Small intestine (tissue), 7 donors: Measurements from ENCODE around the gene SP140. TPM values are rescaled to one million over a fixed set of nuclear protein-coding genes. Genes with fewer than 3 reads are reported as not detected.
"Not testable (repeated sequence)": the region's sequence is repeated elsewhere in the genome, so short reads cannot be mapped to it uniquely, and the experiment has no call there.

Experiments
- DNase-seq, 2 donors: peaks; one replicate each; pipeline versions ENCODE4 v3.0.0 to v3.0.0-alpha.2; 2013
- FAIRE-seq: peaks from 2 replicates; lab custom pipeline; 2012; peaks lifted over from hg19 to GRCh38; lab: Jason Lieb, UNC
- H3K27ac ChIP-seq, 3 donors: one replicate each; pipeline ENCODE4 v1.5.1; 2013; ENCODE audit warnings: low read length in 2 of 3, mild to moderate bottlenecking in 2 of 3, control low read depth in 1 of 3, inconsistent platforms in 1 of 3, low read depth in 1 of 3, moderate library complexity in 1 of 3
- H3K27me3 ChIP-seq, 3 donors: one replicate each; pipeline ENCODE4 v1.6.1; 2013; ENCODE audit warnings: low read length in 3 of 3, inconsistent platforms in 1 of 3; ENCODE audit not compliant: control insufficient read depth in 3 of 3, insufficient read depth in 3 of 3
- H3K36me3 ChIP-seq, 3 donors: one replicate each; pipeline ENCODE4 v1.6.1; 2013; ENCODE audit warnings: low read length in 3 of 3, inconsistent platforms in 1 of 3, low read depth in 1 of 3, mild to moderate bottlenecking in 1 of 3, moderate library complexity in 1 of 3; ENCODE audit not compliant: control insufficient read depth in 3 of 3, insufficient read depth in 2 of 3
- H3K4me1 ChIP-seq, 3 donors: one replicate each; pipeline ENCODE4 v1.6.1; 2013; ENCODE audit warnings: low read length in 2 of 3, inconsistent platforms in 1 of 3, low read depth in 1 of 3, mild to moderate bottlenecking in 1 of 3, moderate library complexity in 1 of 3; ENCODE audit not compliant: control insufficient read depth in 3 of 3, insufficient read depth in 2 of 3
- H3K4me3 ChIP-seq, 3 donors: one replicate each; pipeline ENCODE4 v1.5.1; 2013; ENCODE audit warnings: low read length in 3 of 3, control low read depth in 1 of 3, inconsistent platforms in 1 of 3, low read depth in 1 of 3, mild to moderate bottlenecking in 1 of 3, moderate library complexity in 1 of 3
- H3K9me3 ChIP-seq, 2 donors: one replicate each; pipeline ENCODE4 v1.6.1; 2013; ENCODE audit warnings: low read depth in 1 of 2, low read length in 1 of 2; ENCODE audit not compliant: control insufficient read depth in 2 of 2, insufficient read depth in 1 of 2
- WGBS, 3 donors: extraction: QIAGEN DNeasy Blood & Tissue Kit; methylation state at CpG; one replicate each; pipeline ENCODE4 v1.1.7; 2013; 5-methylcytosine and 5-hydroxymethylcytosine counted together
- polyA plus RNA-seq, 4 donors: library from polyadenylated mRNA; stranded (reverse) in 3 of 4; unstranded in 1 of 4; fragments of 200-250 nt in 3 of 4; fragments of 120-200 nt in 1 of 4; gene quantifications; one replicate each; pipeline versions ENCODE4 v1.2.1 to v1.2.3, GENCODE V29; 2013
- donor health status: healthy with polysubstance abuse.
- donor health status: control.
- donor health status: control.
- donor health status: Bipolar disorder and iron deficiency.
- donor health status: healthy.

Gene SP140
- polyA plus RNA-seq, 4 donors = 1.5 to 3.0 (median 1.5) TPM; not detected in 1

DNA sequence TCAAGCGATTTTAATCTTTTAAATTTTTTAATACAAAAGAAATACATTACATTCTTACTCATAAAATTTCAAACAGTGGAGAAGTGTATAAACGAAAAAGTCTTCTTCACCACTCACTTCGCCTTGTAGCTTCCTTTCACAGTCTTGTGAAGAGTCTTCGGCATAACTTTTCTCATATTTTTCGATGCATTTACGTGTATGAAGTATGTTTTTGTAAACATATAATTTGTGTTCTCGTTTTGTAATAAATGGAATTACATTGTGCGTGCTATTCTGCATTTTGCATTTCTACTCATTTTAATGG lies 102.6 kb downstream of the SP140 start:
- Histone ChIP-seq H3K36me3 (peaks cover 0 to 3% (median 0%) of the 10 kb centered on the region in 3 donors), H3K27me3 (no peaks in the 10 kb centered on the region), H3K9me3 (peaks cover 0 to 9% of the 10 kb centered on the region in 2 donors), H3K4me3 (peak overlapping the region in 1 of 3 donors; percentile 32), H3K4me1 (peaks cover 0 to 10% (median 5%) of the 10 kb centered on the region in 3 donors), H3K27ac (peak overlapping the region in 1 of 3 donors; percentile 98)
- no peak for DNase-seq
- FAIRE-seq = no peak
- 69 to 90% (median 87%) methylated on average over 8 of the region's 8 CpGs for WGBS, 3 donors

GRCh38 chr2:230329946-230330605 lies 104.5 kb downstream of the SP140 start:
- no peaks in the 10 kb centered on the region for H3K27me3 ChIP-seq
- H3K27ac ChIP-seq = peak overlapping the region in 1 of 3 donors; percentile 3
- peaks cover 0 to 4% of the 10 kb centered on the region in 2 donors for H3K9me3 ChIP-seq
- DNase-seq (no peak), FAIRE-seq (no peak)
- no peak overlapping the region for H3K4me3 ChIP-seq
- WGBS, 3 donors = 82 to 94% (median 94%) methylated on average over 7 of the region's 7 CpGs
- H3K36me3 ChIP-seq = peaks cover 0 to 10% (median 0%) of the 10 kb centered on the region in 3 donors
- H3K4me1 ChIP-seq = peaks cover 0 to 10% (median 5%) of the 10 kb centered on the region in 3 donors

GRCh38 chr2:230330725-230331124 lies 105.2 kb downstream of the SP140 start:
- WGBS, 3 donors = 83 to 94% (median 94%) methylated on average over 7 of the region's 7 CpGs
- Histone ChIP-seq H3K27me3 (no peaks in the 10 kb centered on the region), H3K27ac (no peak overlapping the region), H3K36me3 (peaks cover 0 to 10% (median 0%) of the 10 kb centered on the region in 3 donors), H3K4me3 (no peak overlapping the region), H3K4me1 (peaks cover 0 to 10% (median 5%) of the 10 kb centered on the region in 3 donors), H3K9me3 (peaks cover 0 to 4% of the 10 kb centered on the region in 2 donors)
- no peak for DNase-seq
- no peak for FAIRE-seq

DNA sequence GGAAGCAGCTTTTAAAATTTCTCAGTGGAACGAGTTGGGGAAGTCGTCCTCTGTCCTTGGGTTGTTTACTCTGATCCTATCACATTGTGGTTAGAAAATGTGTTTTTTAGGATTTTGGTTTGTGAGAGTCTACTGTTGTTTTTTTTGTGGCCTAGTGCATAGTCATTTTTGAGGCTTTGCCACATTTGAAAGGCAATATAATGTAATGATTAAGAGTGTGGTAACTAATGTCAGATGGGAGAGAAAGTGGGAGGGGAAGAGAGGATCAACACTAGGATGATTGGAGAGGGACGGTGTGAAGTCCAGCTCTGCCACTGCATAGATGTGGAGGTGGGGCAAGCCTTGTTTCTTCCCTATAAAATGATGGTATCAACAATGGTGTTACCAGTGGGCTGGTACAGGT lies 109.9 kb downstream of the SP140 start:
- 40 to 87% (median 70%) methylated on average over 3 of the region's 3 CpGs for WGBS, 3 donors
- FAIRE-seq = no peak
- DNase-seq = peak in 1 of 2 donors; percentile 26

GRCh38 chr2:230335864-230336506 lies 110.4 kb downstream of the SP140 start:
- peak overlapping the region in 1 of 3 donors; percentile 17 for H3K27ac ChIP-seq
- DNase-seq (no peak), FAIRE-seq (no peak)
- no peaks in the 10 kb centered on the region for H3K4me1 ChIP-seq
- no peaks in the 10 kb centered on the region for H3K27me3 ChIP-seq
- H3K9me3 ChIP-seq = peaks cover 0 to 4% of the 10 kb centered on the region in 2 donors
- 74 to 80% (median 80%) methylated on average over 3 of the region's 3 CpGs for WGBS, 3 donors
- H3K4me3 ChIP-seq = no peak overlapping the region
- H3K36me3 ChIP-seq = peaks cover 0 to 15% (median 0%) of the 10 kb centered on the region in 3 donors

More for the DNA sequence above, 109.9 kb downstream of the SP140 start:
- H3K9me3 ChIP-seq = peaks cover 0 to 4% of the 10 kb centered on the region in 2 donors
- H3K27ac ChIP-seq = peak overlapping the region in 1 of 3 donors; percentile 17
- no peak overlapping the region for H3K4me3 ChIP-seq
- peaks cover 0 to 2% (median 0%) of the 10 kb centered on the region in 3 donors for H3K4me1 ChIP-seq
- no peaks in the 10 kb centered on the region for H3K27me3 ChIP-seq
- H3K36me3 ChIP-seq = peaks cover 0 to 15% (median 0%) of the 10 kb centered on the region in 3 donors

- H3K36me3 ChIP-seq, DNase-seq, H3K4me3 ChIP-seq, H3K27me3 ChIP-seq, H3K27ac ChIP-seq, FAIRE-seq, H3K9me3 ChIP-seq, H3K4me1 ChIP-seq: not testable (repeated sequence)
- WGBS, 3 donors = 90 to 95% (median 94%) methylated on average over 25 to 33 of the region's 33 CpGs
Measured at GRCh38 chr2:230341936-230342528, 116.5 kb downstream of the SP140 start.

GRCh38 chr2:230343041-230343624 lies 117.6 kb downstream of the SP140 start:
- H3K4me1 ChIP-seq, H3K36me3 ChIP-seq, DNase-seq, H3K27me3 ChIP-seq, H3K4me3 ChIP-seq, FAIRE-seq, H3K27ac ChIP-seq: not testable (repeated sequence)
- WGBS, 3 donors = 90 to 98% (median 95%) methylated on average over 2 of the region's 2 CpGs
- peaks cover 0 to 14% of the 10 kb centered on the region in 2 donors for H3K9me3 ChIP-seq

DNA sequence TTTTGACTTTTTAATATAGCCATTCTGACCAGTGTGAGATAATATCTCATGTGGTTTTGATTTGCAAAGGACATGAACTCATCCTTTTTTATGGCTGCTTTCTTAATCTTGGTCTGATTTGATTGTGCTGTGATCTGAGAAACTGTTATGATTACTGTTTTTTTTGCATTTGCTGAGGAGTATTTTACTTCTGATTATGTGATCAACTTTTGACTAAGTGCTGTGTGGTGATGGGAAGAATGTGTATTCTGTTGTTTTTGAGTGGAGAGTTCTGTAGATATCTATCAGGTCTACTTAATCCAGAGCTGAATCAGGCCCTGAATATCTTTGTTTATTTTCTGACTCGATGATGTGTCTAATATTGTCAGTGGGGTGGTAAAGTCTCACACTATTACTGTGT lies 118.2 kb downstream of the SP140 start:
- DNase-seq = no peak
- Histone ChIP-seq H3K9me3 (peaks cover 0 to 14% of the 10 kb centered on the region in 2 donors), H3K27me3 (no peaks in the 10 kb centered on the region), H3K4me1 (peaks cover 0 to 4% (median 2%) of the 10 kb centered on the region in 3 donors), H3K4me3 (no peak overlapping the region), H3K27ac (no peak overlapping the region), H3K36me3 (peaks cover 0 to 8% (median 0%) of the 10 kb centered on the region in 3 donors)
- 79 to 86% (median 83%) methylated on average over 1 of the region's 1 CpG for WGBS, 3 donors
- no peak for FAIRE-seq
